ENCODE data around the gene PIK3R6.

The PIK3R6 gene

DNA sequence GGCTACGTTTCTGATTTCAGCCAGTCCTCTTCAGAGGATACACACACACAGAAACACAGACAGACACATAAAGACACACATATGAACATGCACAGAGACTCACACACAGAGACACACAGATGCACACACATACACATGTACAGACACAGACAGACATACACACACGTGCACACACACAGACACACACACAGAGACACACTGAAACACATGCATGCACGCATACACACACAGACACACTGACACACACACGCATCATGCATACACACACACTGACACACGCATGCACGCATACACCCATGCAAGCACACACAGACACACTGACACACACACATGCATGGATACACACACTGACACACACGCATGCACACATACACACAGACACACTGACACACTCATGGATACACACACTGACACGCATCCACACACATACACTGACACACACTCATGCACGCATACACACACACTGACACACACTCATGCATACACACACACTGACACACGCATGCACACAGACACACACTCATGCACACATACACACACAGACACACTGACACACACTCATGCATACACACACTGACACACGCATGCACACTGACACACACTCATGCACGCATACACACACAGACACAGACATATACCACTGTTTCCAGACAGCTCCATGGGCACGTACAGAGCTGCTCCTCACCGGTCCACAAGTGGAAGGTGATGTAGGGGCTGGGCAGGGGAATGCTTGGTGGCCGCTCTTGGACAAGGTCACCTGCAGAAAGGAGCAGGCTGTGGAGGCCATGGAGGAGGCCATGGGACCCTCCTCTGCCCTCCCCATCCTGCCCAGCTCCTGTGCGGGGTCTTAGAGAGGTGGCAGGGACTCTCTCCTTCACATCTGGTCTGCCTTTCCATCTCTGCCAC is 38.2 kb downstream of the PIK3R6 start:
- CTCF ChIA-PET = no interaction called here

GRCh38 chr17:8828517-8828875 is 39.0 kb downstream of the PIK3R6 start:
- no peak for TF ChIP-seq PKNOX1 (IDR thresholded peaks at IDR 0.05)
- no peak for TF ChIP-seq FOXK2 (IDR thresholded peaks at IDR 0.05)
- TF ChIP-seq CTBP1 (IDR thresholded peaks at IDR 0.05; ENCODE audit: borderline replicate concordance) = no peak
- no peak for TF ChIP-seq BHLHE40 (IDR thresholded peaks at IDR 0.05; ENCODE audit: borderline replicate concordance)
- TF ChIP-seq SP1 (IDR thresholded peaks at IDR 0.05) = no peak
- TF ChIP-seq HDGF (IDR thresholded peaks at IDR 0.05; ENCODE audit: borderline replicate concordance) = no peak
- ChIA-PET POLR2A (no interaction called here), CTCF (no interaction called here)
- DNase-seq (ENCODE audit: extremely low spot score) = peak; percentile 2

More for the DNA sequence above, 38.2 kb downstream of the PIK3R6 start:
- POLR2A ChIA-PET = no interaction called here
- no peak for DNase-seq (ENCODE audit: extremely low spot score)
- no peak for TF ChIP-seq FOXA1 (IDR thresholded peaks at IDR 0.05)
- no peak for TF ChIP-seq ELF4 (IDR thresholded peaks at IDR 0.05)
- TF ChIP-seq SUZ12 (IDR thresholded peaks at IDR 0.05) = no peak
- TF ChIP-seq ZNF384 (IDR thresholded peaks at IDR 0.05) = no peak
- no peak for TF ChIP-seq FOXK2 (IDR thresholded peaks at IDR 0.05)
- TF ChIP-seq SP1 (IDR thresholded peaks at IDR 0.05) = no peak
- no peak for TF ChIP-seq PKNOX1 (IDR thresholded peaks at IDR 0.05)
- no peak for TF ChIP-seq FOXM1 (IDR thresholded peaks at IDR 0.05; ENCODE audit: borderline replicate concordance)
- TF ChIP-seq LEF1 (IDR thresholded peaks at IDR 0.05; ENCODE audit: borderline replicate concordance) = no peak
- TF ChIP-seq BHLHE40 (IDR thresholded peaks at IDR 0.05; ENCODE audit: borderline replicate concordance) = no peak
- TF ChIP-seq CTBP1 (IDR thresholded peaks at IDR 0.05; ENCODE audit: borderline replicate concordance) = no peak
- no peak for TF ChIP-seq ARNT (IDR thresholded peaks at IDR 0.05)
- TF ChIP-seq L3MBTL2 (conservative IDR thresholded peaks at IDR 0.05) = no peak

- CTCF ChIA-PET = no interaction called here
- TF ChIP-seq FOXK2 (IDR thresholded peaks at IDR 0.05) (no peak), TARDBP (IDR thresholded peaks at IDR 0.05) (no peak), SUZ12 (IDR thresholded peaks at IDR 0.05) (no peak), PKNOX1 (IDR thresholded peaks at IDR 0.05) (no peak), L3MBTL2 (conservative IDR thresholded peaks at IDR 0.05) (no peak), HDGF (IDR thresholded peaks at IDR 0.05; ENCODE audit: borderline replicate concordance) (no peak), ZNF384 (IDR thresholded peaks at IDR 0.05) (no peak), FOXM1 (IDR thresholded peaks at IDR 0.05; ENCODE audit: borderline replicate concordance) (no peak), LEF1 (IDR thresholded peaks at IDR 0.05; ENCODE audit: borderline replicate concordance) (no peak), CTBP1 (IDR thresholded peaks at IDR 0.05; ENCODE audit: borderline replicate concordance) (no peak), SP1 (IDR thresholded peaks at IDR 0.05) (no peak), ELF4 (IDR thresholded peaks at IDR 0.05) (no peak), FOXA1 (IDR thresholded peaks at IDR 0.05) (no peak), ARNT (IDR thresholded peaks at IDR 0.05) (no peak), BHLHE40 (IDR thresholded peaks at IDR 0.05; ENCODE audit: borderline replicate concordance) (no peak), NFRKB (IDR thresholded peaks at IDR 0.05) (no peak)
- peak; percentile 3 for DNase-seq (ENCODE audit: extremely low spot score)
- POLR2A ChIA-PET = no interaction called here
These were observed 40.6 kb downstream of the PIK3R6 start for GRCh38 chr17:8826808-8827435.

GRCh38 chr17:8825802-8826201 is 41.7 kb downstream of the PIK3R6 start:
- DNase-seq (ENCODE audit: extremely low spot score) = no peak
- TF ChIP-seq L3MBTL2 (conservative IDR thresholded peaks at IDR 0.05) (no peak), ELF4 (IDR thresholded peaks at IDR 0.05) (no peak), ZNF384 (IDR thresholded peaks at IDR 0.05) (no peak), HDGF (IDR thresholded peaks at IDR 0.05; ENCODE audit: borderline replicate concordance) (no peak), CTBP1 (IDR thresholded peaks at IDR 0.05; ENCODE audit: borderline replicate concordance) (no peak), SUZ12 (IDR thresholded peaks at IDR 0.05) (no peak), TARDBP (IDR thresholded peaks at IDR 0.05) (no peak), PKNOX1 (IDR thresholded peaks at IDR 0.05) (no peak), FOXK2 (IDR thresholded peaks at IDR 0.05) (no peak), ARNT (IDR thresholded peaks at IDR 0.05) (no peak), BHLHE40 (IDR thresholded peaks at IDR 0.05; ENCODE audit: borderline replicate concordance) (no peak), NFRKB (IDR thresholded peaks at IDR 0.05) (no peak), LEF1 (IDR thresholded peaks at IDR 0.05; ENCODE audit: borderline replicate concordance) (no peak), SP1 (IDR thresholded peaks at IDR 0.05) (no peak), FOXA1 (IDR thresholded peaks at IDR 0.05) (no peak), FOXM1 (IDR thresholded peaks at IDR 0.05; ENCODE audit: borderline replicate concordance) (no peak)
- POLR2A ChIA-PET = no interaction called here
- CTCF ChIA-PET = no interaction called here

DNA sequence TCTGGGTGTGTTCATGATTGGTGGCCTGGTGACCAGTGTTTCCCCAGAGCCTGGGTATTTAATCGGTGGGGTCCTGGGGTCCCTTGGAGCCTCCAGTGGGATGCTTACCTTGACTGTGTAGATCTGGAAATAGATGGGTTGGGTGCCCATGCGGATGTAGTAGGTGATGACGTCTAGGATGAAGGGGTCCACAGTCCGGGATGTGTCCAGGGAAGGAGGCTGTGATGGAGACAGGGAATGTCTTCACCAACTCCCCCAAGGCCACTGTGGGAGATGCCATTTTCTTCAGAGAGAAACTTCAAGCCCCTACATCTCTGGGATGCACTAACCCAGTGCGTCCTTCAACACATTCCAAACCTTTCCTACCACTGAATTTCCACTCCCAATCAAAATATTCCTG is 44.2 kb downstream of the PIK3R6 start:
- TF ChIP-seq SP1 (IDR thresholded peaks at IDR 0.05) = no peak
- no peak for TF ChIP-seq ZNF384 (IDR thresholded peaks at IDR 0.05)
- no peak for TF ChIP-seq FOXA1 (IDR thresholded peaks at IDR 0.05)
- no peak for TF ChIP-seq PKNOX1 (IDR thresholded peaks at IDR 0.05)
- no peak for TF ChIP-seq BHLHE40 (IDR thresholded peaks at IDR 0.05; ENCODE audit: borderline replicate concordance)
- no peak for TF ChIP-seq ELF4 (IDR thresholded peaks at IDR 0.05)
- no peak for TF ChIP-seq LEF1 (IDR thresholded peaks at IDR 0.05; ENCODE audit: borderline replicate concordance)
- no peak for TF ChIP-seq FOXM1 (IDR thresholded peaks at IDR 0.05; ENCODE audit: borderline replicate concordance)
- no peak for TF ChIP-seq L3MBTL2 (conservative IDR thresholded peaks at IDR 0.05)
- TF ChIP-seq HDGF (IDR thresholded peaks at IDR 0.05; ENCODE audit: borderline replicate concordance) = no peak
- no peak for TF ChIP-seq ARNT (IDR thresholded peaks at IDR 0.05)
- no peak for TF ChIP-seq FOXK2 (IDR thresholded peaks at IDR 0.05)
- no peak for TF ChIP-seq CTBP1 (IDR thresholded peaks at IDR 0.05; ENCODE audit: borderline replicate concordance)
- no peak for TF ChIP-seq SUZ12 (IDR thresholded peaks at IDR 0.05)
- TF ChIP-seq TARDBP (IDR thresholded peaks at IDR 0.05) = no peak
- no peak for TF ChIP-seq NFRKB (IDR thresholded peaks at IDR 0.05)
- CTCF ChIA-PET = no interaction called here
- POLR2A ChIA-PET = no interaction called here
- no peak for DNase-seq (ENCODE audit: extremely low spot score)

Data from HEK293T (cell line).